ENCODE measurements around the gene DDB1.

The DDB1 gene

GRCh38 chr11:61357233-61357893 is 24.5 kb upstream of the DDB1 start:
- no peak overlapping the region for H3K4me3 ChIP-seq (ENCODE audit: low read depth, low read length)

DNA sequence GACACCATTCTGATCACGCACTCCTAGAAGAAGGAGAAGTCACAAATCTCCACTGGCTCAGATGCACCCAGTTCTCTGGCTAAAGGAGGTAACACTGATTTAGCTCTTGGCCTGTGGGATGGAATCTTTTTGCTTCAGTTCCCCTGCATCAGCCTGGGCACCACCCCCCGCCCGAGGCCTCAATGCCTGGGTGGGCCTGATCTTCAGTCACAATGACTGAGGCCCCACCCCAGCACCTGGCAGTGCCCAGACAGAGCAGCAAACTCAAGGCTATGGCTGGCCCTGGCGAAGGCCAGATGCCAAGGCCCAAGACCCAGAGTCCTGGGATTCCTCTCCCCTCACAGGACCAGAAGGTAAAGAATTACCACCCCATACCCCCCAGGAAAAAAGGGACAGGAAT is 23.8 kb upstream of the DDB1 start:
- H3K4me3 ChIP-seq (ENCODE audit: low read depth, low read length): no peak overlapping the region

DNA sequence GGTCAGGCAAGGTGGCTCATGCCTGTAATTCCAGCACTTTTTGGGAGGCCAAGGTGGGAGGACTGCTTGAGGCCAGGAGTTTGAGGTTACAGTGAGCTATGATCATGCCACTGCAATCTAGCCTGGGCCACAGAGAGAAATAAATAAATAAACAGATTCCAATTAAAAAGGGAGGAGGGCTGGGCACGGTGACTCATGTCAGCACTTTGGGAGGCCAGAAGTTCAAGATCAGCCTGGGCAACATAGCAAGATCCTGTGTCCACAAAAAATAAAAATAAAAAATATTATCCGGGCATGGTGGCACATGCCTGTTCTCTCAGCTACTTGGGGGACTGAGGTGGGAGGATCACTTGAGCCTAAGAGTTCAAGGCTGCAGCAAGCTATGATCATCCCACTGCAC is 21.3 kb upstream of the DDB1 start:
- H3K4me3 ChIP-seq (ENCODE audit: low read depth, low read length): no peak overlapping the region

DNA sequence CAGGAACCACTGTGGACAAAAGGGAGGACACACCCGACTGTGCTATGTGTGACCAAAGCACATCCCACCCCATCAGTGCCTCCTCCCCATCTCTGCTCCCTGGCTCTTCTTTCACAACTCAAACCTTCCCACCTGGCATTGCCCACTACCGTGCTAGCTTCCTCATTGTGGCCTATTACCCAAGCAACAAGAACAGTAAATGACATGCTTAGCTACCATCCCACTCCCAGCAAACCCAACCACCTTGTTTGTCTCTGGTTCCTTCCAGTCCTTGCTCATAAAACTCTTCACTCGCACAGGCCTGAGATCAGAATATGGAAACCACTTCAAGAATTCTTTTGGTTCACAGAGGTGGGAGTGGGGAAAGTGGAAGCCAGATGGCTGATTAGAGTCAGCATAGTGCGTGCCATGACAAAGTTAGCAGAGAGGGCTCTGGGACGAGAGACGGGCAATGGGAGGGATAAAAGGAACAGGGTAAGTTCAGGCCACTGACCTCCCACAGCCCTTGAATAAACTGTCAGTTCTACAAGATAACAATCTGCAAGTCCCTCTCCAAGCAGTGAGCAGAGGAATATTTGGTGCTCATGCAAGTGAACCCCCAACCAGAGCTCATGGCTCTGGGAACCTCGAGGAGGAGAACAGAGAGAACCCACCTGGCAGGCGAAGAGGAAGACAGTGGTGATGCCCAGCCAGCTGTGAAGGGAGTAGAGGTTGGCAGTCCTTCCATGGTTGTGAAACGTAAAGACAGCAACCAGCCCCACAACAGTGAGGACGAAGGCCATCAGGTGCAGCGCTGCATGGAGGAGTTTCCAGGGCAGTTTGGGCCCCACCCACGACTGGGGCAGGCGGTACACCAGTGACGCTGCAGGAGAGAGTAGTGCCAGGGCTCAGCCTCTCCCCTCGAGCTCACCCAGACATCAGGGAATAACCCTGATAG is 20.5 kb upstream of the DDB1 start:
- H3K4me3 ChIP-seq (ENCODE audit: low read depth, low read length): no peak overlapping the region

DNA sequence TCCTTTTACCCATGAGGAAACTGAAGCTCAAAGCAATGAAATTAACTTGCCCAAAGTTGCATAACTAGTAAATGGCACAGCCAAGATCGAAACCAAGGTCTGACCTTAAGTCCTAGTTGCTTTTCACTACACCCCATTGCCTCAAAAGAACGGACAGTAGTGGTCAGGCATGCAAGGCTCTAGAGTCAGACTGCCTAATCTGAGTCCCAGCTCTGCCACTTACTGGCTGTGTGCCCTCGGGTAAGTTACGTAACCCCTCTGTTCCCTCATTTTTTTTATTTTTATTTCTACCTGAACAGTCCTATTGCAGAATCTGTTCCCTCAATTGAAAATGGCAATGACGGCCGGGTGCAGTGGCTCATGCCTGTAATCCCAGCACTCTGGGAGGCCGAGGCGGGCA is 19.1 kb upstream of the DDB1 start:
- H3K4me3 ChIP-seq (ENCODE audit: low read depth, low read length): no peak overlapping the region

DNA sequence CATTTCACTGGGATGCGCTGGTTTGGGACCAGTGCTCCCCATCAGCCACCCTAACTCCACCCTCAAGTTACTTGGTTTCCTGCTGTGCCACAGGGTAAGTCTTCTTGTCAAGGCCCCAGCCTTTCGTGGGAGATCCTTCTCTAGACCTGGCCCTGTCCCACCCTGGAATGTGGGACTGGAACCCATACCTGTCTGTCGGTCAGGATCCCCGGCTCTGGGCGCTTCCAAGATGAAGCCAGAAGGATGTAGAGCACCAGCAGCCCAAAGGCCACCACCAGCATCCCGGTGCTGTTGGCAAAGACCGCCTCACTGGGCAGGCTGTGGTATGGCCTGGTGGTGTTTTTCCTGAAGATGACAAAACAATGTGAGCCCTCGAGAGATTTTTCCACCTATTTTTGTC is 17.9 kb upstream of the DDB1 start:
- H3K4me3 ChIP-seq (ENCODE audit: low read depth, low read length): no peak overlapping the region

DNA sequence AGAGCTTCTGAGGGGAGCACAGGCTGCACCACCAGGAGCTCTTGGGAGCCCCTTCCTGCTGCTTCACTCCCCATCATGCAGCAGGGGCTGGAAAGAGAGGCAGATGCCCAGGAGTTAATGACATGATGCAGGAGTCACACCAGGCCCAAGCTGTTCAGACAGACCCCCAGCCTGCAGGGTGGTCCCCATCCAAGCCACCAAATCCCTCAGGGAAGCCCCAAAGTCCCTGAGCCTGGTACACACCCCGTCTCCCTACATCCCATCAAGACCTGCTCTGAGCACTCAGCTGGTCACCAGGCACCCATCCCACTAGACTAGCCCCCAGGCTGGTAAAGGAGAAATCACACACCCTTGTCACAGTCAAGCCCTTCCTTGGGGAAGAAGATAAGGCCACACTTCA is 17.4 kb upstream of the DDB1 start:
- no peak overlapping the region for H3K4me3 ChIP-seq (ENCODE audit: low read depth, low read length)

- no peak overlapping the region for H3K4me3 ChIP-seq (ENCODE audit: low read depth, low read length)
Measured at GRCh38 chr11:61349916-61350315, 17.0 kb upstream of the DDB1 start.

DNA sequence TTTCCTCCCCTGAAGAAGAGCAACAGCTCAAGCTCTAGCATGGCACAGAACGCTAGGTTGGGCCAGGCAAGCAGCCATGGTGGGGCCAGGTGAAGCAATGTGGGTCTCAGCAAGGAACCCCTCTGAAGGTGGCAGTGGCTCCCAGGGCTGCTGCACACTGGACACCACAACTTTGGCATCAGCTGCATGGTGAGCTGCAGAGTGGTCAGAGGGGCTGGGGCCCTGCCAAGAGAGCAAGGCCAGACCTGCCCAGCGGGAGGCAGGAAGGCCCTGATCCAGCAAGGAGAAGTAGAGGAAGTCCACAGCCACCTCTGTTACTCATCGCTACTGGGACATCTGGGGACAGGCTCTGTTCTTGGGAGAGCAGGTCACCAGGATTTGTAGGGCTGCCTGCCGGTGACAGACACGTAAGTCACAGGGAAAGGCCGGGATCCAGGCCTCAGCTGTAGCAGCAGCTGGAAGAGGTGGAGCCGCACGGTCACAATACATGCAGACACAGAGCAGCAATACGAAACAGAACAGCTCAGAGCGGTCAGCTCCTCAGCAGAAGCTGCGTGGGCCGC is 16.4 kb upstream of the DDB1 start:
- no peak overlapping the region for H3K4me3 ChIP-seq (ENCODE audit: low read depth, low read length)

DNA sequence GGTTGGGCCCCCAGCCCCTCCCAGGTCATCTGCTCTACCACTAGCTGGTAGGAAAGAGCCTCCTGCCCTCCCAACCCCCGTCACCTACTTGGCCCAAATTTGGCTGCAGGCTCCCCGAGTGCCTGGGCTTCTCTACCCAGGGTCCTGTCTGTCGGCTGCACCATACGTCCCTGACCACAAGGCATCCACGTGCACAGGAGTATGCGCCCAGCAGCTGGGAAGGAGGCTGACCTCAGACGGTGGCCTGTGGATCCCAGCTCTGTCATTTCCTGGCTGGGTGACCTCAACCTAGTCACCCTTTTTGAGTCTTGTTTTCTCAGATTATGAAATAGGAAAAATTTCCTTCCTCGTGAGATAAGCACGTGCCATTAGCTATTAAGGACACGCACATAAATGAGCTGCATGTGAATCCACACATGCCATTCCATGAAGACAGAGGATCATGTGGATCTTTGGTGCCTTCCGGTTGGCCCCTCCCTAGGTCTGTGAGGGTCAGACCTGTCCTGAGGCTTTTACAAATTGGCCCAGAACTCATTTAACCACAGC is 15.1 kb upstream of the DDB1 start:
- H3K4me3 ChIP-seq (ENCODE audit: low read depth, low read length): no peak overlapping the region

DNA sequence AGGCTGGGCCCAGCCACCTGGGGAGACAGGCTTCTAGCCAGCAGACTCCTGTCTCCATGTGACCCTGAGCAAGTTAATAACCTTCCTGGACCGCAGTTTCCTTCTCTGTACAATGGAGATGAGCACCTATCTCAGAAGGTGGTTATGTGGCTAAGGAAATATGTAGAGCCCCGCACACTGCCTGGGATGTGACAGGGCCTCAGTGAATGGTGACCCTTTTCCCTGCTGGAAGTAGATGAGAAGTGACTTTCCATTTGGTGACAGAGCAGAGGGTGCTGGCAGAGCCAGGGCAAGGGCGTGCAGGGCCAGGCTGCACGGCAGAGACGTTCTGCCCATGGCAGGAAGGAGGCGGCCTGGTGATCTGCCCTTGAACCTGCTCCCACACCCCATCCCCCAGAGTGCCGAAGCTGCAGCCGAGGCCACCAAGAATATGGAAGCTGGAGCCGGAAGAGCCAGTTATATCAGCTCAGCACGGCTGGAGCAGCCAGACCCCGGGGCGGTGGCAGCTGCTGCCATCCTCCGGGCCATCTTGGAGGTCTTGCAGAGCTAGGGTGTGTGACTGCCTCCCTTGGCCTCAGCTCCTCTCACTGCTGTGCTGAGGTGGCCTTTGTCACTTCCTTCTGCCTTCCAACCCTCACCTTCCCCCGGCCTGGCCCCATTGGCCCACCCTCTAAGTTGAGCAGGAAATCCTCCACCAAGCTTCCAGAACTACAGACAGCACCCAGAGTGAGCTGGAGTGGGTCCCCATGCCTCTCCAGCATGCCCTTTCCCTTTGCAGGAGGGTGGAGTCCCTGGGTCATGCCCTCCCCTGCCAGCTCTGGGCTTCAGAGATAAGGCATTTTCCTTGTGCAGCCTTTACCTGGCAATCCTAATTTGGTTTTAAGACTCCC is 13.3 kb upstream of the DDB1 start:
- no peak overlapping the region for H3K4me3 ChIP-seq (ENCODE audit: low read depth, low read length)

GRCh38 chr11:61345170-61345610 is 12.3 kb upstream of the DDB1 start:
- no peak overlapping the region for H3K4me3 ChIP-seq (ENCODE audit: low read depth, low read length)

DNA sequence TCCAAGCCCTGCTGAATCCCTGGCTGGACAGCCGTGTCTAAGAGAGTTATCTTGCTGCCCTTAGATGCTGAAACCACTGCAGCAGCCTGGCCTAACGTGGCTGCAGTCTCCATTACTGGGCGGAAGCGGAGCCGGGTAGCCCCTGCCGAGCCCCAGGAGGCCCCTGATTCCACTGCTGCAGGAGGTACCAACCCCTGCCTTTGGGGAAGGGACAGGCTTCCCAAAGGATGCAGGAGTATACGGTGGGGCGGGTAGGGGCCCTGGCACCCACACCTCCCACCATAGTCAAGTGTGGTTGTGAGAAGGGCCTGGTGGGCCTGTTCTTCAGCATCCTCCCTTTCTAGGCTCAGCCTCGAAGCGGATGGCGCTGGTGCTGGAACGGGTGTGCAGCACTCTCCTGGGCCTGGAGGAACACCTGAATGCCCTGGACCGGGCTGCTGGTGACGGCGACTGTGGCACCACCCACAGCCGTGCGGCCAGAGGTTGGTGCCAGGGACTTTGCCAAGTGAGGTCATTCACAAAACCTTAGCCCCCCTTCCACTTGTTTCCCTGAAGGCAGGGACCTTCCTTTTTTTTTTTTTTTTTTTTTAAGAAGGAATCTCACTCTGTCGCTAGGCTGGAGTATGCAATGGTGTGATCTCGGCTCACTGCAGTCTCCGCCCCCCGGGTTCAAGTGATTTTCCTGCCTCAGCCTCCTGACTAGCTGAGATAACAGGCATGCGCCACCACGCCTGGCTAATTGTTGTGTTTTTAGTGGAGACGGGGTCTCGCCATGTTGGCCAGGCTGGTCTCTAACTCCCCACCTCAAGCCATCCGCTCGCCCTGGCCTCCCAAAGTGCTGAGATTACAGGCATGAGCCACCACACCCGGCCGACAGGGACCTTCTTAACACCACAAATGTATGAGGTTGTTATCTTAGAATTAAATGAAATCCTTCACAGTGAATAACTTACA is 11.2 kb upstream of the DDB1 start:
- H3K4me3 ChIP-seq (ENCODE audit: low read depth, low read length): no peak overlapping the region

DNA sequence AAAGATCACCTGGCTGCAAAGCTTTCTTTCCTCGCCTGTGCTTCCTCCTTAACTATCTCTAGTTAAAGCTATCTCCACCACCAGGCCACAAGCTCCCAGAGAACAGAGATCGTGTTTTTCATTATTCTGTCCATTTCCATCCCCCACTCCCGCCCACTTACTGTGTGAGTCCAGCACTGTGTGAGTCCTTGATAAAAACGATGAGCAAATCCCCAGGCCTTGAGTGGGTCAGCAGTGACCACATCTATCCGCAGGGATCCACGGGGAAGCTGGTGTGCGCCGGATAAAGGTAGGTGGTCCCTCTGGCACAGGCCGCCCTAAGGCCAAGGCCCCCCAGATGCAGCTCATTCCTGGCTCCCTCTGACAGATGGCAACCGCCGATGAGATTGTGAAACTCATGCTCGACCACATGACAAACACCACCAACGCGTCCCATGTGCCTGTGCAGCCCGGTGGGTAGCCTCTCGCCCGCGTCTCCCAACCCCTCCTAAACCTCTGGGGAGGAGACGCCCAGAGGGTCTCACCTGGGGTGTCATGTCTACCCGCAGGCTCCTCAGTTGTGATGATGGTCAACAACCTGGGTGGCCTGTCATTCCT is 9.4 kb upstream of the DDB1 start:
- no peak overlapping the region for H3K4me3 ChIP-seq (ENCODE audit: low read depth, low read length)

DNA sequence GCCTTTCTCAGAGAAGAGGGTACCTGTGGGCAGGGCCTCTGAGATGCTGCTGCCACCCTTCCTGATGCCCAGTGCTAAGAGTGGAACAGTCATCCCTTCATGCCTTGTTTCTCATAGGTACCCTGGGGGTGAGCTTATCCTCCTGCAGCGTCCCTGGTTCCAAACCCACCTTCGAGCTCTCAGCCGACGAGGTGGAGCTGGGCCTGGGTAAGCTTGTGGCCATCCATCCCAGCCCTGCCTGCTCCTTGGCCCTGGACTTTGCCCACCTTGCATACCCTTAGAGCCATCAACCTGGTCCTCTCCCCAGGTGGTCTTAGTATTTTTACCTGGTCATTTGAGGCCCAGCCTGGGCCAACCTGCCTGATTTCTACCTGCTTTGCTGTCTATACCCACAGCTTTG is 8.8 kb upstream of the DDB1 start:
- no peak overlapping the region for H3K4me3 ChIP-seq (ENCODE audit: low read depth, low read length)

DNA sequence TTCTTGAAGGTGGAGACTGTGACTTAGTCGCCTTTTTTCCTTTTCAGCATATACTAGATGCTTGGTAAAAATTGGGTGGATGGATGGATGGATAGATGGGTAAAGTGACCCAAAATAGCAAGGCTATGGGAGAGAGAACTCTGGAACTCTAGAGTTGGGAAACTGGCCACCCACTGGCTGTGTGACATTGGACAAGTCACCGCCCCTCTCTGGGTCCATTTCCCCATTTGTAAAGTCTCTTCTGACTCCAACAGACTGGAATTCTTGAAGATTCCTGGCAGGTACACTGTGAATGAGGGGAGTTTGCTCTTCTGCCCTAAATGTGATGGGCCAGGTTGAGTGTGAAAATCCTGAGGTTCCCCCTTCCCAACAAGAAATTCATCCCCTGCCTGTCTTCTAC is 8.1 kb upstream of the DDB1 start:
- H3K4me3 ChIP-seq (ENCODE audit: low read depth, low read length): no peak overlapping the region

DNA sequence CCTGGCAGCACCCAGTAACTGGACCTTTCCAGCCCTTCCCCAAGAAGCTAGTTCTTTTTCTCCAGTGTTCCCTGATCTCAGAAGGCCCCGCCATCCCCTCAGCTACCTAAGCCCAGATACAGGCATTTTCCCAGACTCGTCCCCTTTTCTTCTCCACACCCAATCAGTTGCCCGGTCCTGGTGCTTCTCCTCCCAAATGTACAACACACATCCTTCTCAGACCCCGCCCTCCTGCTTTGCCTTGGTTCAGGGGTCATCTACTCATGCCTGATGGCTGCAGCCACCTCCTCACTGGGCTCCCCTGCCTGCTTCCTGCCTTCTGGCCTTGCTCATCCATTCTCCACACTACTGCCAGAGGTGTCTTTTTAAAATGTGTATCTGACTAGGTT is 6.6 kb upstream of the DDB1 start:
- H3K4me3 ChIP-seq (ENCODE audit: low read depth, low read length): no peak overlapping the region

DNA sequence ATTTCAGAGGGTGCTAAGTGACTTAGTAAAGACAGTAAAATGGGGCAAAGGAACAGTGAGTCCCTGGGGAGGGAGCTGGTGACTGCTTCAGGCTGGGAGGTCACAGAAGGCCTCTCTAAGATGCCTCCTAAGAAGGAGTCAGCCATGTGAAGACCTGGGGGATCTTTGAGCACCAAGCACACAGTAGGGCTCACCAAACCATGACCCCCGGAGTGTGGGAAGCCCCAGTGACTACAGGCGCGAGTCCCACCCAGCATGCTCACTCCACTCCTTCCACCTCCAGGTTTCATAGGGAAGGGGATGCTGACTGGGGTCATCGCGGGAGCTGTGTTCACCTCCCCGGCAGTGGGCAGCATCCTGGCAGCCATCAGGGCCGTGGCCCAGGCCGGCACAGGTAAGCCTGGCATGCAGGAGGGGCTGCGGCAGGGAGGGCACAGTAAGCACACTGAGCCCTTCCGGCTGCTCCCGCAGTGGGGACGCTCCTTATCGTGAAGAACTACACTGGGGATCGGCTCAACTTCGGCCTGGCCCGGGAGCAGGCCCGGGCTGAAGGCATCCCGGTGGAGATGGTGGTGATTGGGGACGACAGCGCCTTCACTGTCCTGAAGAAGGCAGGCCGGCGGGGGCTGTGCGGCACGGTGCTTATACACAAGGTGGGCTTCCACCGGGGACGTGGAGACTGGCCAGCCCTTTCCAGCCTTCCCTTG is 6.0 kb upstream of the DDB1 start:
- H3K4me3 ChIP-seq (ENCODE audit: low read depth, low read length): no peak overlapping the region

Data from iPS-11a (cell line).